Neuron (in vitro differentiated cells): ENCODE measurements around the gene GRIA2.
"Not testable (repeated sequence)": the region's sequence is repeated elsewhere in the genome, so short reads cannot be mapped to it uniquely, and the experiment has no call there.

ENCODE experiments used
- H2AFZ ChIP-seq: one replicate; pipeline ENCODE4 v1.6.1; 2013; ENCODE audit warnings: low read depth, mild to moderate bottlenecking, inconsistent platforms, low read length, moderate library complexity
- H3K27me3 ChIP-seq: one replicate; pipeline ENCODE4 v1.6.1; 2013; ENCODE audit warnings: low read length; ENCODE audit not compliant: insufficient read depth
- H3K36me3 ChIP-seq: one replicate; pipeline ENCODE4 v1.6.1; 2013; ENCODE audit warnings: low read length; ENCODE audit not compliant: insufficient read depth
- H3K4me1 ChIP-seq: one replicate; pipeline ENCODE4 v1.6.1; 2013; ENCODE audit warnings: low read length; ENCODE audit not compliant: insufficient read depth
- H3K4me3 ChIP-seq: 2 replicates; pipeline ENCODE4 v1.5.1; 2013; ENCODE audit warnings: mild to moderate bottlenecking, low read length, moderate library complexity
- H3K9me3 ChIP-seq: one replicate; pipeline ENCODE4 v1.6.1; 2013; ENCODE audit warnings: low read length

The GRIA2 gene

DNA sequence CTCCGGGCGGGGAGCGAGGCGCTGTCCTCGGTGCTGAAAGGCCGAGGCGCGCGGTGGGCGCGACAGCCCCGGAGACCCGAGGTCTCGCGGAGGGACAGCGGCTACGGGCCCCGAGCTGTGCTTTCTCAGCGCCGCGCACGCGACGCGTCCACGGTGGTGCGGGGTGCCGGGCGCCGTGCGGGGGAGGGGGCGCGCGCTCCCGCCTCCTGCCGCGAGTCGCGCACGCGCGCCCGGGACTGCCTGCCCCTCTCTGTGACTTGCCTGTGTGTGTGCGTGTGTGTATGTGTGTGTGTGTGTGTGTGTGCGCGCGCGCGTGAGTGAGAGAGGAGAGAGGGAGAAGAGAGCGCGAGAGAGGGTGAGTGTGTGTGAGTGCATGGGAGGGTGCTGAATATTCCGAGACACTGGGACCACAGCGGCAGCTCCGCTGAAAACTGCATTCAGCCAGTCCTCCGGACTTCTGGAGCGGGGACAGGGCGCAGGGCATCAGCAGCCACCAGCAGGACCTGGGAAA is at the start of gene GRIA2:
GRIA2 (plus strand) TSS at position 358 of the 511 bp plus-strand sequence. CDS start 315 bp downstream, outside the sequence.
- H3K4me1 ChIP-seq = peaks cover 24% of the 10 kb centered on the region
- H2AFZ ChIP-seq = peak within 1 kb of the TSS; percentile 39
- H3K36me3 ChIP-seq = no peaks in the 10 kb centered on the region
- peaks cover 3% of the 10 kb centered on the region for H3K27me3 ChIP-seq
- no peaks in the 10 kb centered on the region for H3K9me3 ChIP-seq
- H3K4me3 ChIP-seq = peak within 1 kb of the TSS; percentile 54

DNA sequence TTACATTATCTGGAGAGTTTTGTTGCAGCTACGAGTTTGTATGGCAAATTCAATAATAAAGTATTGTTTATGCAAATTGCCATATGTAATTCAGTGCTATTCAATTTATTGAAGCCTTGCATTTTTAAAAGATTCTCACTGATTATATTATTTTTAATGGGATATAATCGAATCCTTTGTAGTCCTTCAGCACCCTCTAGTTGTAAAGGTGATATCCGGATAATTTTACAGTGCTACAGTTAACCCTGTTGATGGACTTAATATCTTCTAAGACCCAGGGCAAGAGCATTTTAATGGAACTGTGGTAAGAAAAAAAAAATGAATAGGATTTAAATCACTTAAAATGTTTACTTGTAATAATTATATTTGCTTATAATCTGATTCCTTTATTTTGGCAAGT is 48.5 kb upstream of the GRIA2 start:
- Histone ChIP-seq H3K4me3 (no peak overlapping the region), H3K9me3 (no peaks in the 10 kb centered on the region), H2AFZ (no peak overlapping the region), H3K36me3 (no peaks in the 10 kb centered on the region), H3K27me3 (no peaks in the 10 kb centered on the region), H3K4me1 (peaks cover 6% of the 10 kb centered on the region)

DNA sequence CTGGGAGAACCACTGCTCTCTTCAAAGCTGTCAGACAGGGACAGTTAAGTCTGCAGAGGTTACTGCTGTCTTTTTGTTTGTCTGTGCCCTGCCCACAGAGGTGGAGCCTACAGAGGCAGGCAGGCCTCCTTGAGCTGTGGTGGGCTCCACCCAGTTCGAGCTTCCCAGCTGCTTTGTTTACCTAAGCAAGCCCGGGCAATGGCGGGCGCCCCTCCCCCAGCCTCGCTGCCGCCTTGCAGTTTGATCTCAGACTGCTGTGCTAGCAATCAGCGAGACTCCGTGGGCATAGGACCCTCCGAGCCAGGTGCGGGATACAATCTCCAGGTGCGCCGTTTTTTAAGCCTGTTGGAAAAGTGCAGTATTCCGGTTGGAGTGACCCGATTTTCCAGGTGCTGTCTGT is 40.3 kb upstream of the GRIA2 start:
- not testable (repeated sequence) for H2AFZ ChIP-seq, H3K4me1 ChIP-seq, H3K36me3 ChIP-seq, H3K27me3 ChIP-seq, H3K4me3 ChIP-seq, H3K9me3 ChIP-seq

DNA sequence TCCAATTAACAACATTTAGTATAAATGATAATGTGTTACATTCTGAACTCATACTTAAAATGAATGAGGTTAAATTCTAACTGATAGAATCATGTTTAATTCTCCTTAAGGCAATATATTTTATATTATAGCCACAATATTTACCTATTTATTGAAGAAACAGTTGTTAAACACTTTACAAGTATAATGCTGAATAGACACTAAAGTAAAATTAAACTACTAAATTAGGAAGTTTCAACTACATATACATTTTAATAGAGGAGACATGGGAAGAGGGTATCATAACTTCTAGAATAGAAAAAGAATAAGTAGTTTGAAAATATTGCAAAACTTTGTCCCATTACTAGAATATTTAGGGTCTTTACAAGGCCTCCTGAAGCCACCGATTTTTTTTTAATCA is 36.2 kb upstream of the GRIA2 start:
- Histone ChIP-seq H3K27me3 (no peaks in the 10 kb centered on the region), H2AFZ (no peak overlapping the region), H3K4me3 (no peak overlapping the region), H3K9me3 (no peaks in the 10 kb centered on the region), H3K4me1 (no peaks in the 10 kb centered on the region), H3K36me3 (no peaks in the 10 kb centered on the region)

DNA sequence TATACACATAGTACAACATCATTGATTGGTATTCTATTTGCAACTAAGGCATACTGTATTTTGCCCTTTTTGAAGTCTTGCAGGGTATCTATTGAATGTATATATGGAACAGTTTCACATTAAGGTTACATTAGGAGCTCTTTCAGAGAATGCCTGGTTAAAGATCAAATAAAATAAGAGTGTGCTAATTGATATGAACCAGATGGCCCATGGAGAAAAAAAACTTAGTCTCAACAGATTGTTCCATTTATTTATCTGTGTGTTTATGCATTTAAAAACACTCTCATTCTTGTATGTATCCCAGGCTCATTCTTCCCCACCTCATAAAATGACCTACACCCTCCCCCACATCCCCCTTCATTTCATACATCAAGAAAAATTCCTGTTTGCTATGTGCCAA is 35.2 kb upstream of the GRIA2 start:
- Histone ChIP-seq H3K9me3 (no peaks in the 10 kb centered on the region), H3K4me3 (no peak overlapping the region), H3K36me3 (no peaks in the 10 kb centered on the region), H3K27me3 (no peaks in the 10 kb centered on the region), H3K4me1 (no peaks in the 10 kb centered on the region), H2AFZ (no peak overlapping the region)

DNA sequence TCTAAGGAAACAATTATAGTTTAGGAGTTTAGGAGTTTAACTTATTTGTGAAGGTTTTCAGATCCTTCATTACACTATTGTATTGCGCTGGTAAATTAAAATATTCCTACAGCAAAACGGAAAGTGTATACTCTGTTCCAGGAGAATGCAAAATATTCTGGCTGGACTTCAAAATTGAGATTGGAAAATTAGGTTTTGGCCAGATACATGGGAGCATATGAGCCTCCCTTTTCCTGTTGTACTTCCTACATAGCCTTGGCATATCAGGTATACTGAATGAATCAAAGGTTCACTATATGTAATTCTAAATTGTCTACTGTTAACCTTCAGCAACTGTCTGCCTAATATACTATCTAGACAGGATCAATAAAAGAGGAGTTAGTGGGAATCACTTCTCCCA is 25.2 kb upstream of the GRIA2 start:
- Histone ChIP-seq H3K4me1 (no peaks in the 10 kb centered on the region), H3K36me3 (no peaks in the 10 kb centered on the region)

DNA sequence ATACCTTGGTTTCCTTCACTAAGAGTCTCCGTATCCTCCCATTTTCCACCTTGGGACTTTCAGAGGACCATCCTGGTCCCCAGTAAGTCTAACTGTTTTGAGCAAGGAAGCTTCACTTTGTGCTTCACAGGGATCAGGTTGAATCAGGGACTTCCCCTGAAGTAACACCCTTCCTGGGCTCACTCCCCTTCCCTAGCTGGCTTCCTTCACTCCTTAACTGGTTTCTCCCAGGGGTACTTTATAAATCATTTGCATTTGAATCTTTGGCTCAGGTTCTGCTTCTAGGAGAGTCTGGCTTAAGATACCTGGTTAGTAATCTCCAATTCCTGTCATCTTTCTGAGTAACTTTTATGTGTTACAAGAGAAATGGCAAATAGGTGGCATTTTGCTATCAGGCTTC is 24.5 kb upstream of the GRIA2 start:
- H3K9me3 ChIP-seq = no peaks in the 10 kb centered on the region
- no peak overlapping the region for H2AFZ ChIP-seq
- no peaks in the 10 kb centered on the region for H3K36me3 ChIP-seq
- H3K4me3 ChIP-seq = no peak overlapping the region
- no peaks in the 10 kb centered on the region for H3K4me1 ChIP-seq
- H3K27me3 ChIP-seq = no peaks in the 10 kb centered on the region

More for the DNA sequence above, 25.2 kb upstream of the GRIA2 start:
- Histone ChIP-seq H3K27me3 (no peaks in the 10 kb centered on the region), H2AFZ (no peak overlapping the region), H3K9me3 (no peaks in the 10 kb centered on the region), H3K4me3 (no peak overlapping the region)

DNA sequence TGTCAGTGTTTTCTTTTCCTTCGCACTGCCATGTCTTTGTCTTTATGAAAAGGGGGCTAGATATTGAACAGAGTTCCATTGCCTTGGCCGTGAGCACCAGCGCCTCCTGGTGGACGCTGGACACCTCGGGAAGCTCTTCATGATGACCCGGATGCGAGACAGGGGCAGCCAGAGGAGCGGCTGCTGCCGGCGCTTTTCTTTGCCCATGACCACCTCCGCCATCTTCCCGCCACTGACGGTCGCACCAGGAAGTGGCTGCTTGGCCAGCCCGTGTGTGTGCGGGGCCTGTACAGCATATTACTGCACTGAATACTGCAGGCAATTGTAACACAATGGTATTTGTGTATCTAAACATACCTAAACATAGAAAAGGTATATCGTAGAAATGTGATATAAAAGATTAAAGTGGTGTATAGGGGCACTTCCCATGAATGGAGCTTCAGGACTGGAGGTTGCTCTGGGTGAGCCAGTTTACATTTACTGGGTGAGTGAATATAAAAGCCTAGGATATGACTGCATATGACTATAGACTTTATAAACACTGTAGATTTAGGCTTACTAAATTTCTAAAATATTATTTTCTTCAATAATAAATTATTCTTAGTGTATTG is 15.8 kb upstream of the GRIA2 start:
- H3K36me3 ChIP-seq = no peaks in the 10 kb centered on the region
- H2AFZ ChIP-seq = no peak overlapping the region
- H3K27me3 ChIP-seq = no peaks in the 10 kb centered on the region
- H3K9me3 ChIP-seq = no peaks in the 10 kb centered on the region
- no peak overlapping the region for H3K4me3 ChIP-seq
- H3K4me1 ChIP-seq = no peaks in the 10 kb centered on the region

DNA sequence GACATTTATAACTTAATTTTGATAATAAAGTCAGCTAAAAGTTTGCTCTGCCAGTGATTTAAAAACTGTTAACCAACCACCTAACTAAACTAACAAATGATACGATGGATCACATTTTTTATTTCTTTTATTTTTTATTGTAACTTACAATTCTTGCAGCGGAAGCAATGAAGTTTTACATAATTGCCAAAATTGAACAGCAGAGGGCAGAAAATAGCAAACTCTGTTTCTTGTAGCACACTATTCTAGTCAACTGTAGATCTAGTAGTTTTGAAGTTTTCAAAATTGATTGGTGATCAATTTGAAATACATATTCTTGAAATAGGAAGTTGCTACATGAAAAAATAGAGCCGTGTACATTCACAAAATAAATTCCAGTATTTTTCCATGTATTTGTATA is 2.8 kb upstream of the GRIA2 start:
- Histone ChIP-seq H3K4me3 (no peak overlapping the region), H3K4me1 (peaks cover 15% of the 10 kb centered on the region), H3K9me3 (no peaks in the 10 kb centered on the region), H3K36me3 (no peaks in the 10 kb centered on the region), H2AFZ (no peak overlapping the region), H3K27me3 (peaks cover 3% of the 10 kb centered on the region)

DNA sequence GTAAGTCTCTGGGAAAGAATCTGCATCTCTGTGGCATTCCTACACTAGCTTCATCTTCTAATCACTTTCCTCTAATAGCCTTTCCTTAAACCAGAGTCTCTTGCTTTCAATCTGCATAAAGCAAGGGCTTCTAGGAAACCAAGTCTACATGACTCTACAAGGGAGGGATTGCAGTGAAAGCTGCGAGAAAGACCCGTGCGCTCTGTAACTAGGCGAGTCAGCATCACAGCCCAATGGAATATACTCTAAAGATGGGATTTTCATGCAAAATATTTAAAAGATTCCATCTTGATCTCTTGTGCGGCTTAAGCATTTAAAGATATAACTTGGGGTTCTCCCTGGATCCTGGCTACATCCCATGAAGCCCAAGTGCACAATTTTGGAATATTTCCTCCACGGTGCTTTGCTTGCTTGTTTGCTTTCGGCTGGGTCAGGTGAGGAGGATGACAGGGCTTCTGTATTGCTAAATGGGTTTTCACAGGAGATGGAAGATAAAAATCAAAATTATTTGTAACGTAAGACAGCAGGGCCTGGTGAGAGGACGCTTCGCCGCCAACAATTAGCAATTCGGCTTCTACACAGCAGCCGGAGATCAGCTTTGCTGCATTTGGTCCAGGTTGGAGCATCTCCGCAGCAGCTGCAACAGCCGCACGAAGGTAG is 687 bp upstream of the GRIA2 start:
- Histone ChIP-seq H3K4me1 (peaks cover 24% of the 10 kb centered on the region), H2AFZ (peak overlapping the region; percentile 24), H3K36me3 (no peaks in the 10 kb centered on the region), H3K27me3 (peaks cover 3% of the 10 kb centered on the region), H3K4me3 (peak overlapping the region; percentile 54), H3K9me3 (no peaks in the 10 kb centered on the region)

DNA sequence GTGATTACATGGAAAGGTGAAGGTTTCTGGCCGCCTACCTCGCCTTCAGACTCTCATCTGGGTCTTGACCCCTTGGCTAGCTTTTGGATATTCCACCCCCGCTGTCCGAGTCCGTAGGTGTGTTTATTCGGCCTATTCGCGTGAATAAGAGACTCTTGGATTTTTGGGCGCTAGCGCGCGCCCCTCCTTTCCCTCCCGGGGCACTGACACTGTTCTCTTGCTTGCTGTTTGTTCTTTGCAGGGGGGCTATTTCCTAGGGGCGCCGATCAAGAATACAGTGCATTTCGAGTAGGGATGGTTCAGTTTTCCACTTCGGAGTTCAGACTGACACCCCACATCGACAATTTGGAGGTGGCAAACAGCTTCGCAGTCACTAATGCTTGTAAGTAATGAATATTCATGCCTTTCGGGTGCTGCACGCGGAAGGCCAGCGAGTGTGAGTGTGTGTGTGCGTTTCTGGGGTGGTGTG is 932 bp downstream of the GRIA2 start:
- peak overlapping the region; percentile 54 for H3K4me3 ChIP-seq

DNA sequence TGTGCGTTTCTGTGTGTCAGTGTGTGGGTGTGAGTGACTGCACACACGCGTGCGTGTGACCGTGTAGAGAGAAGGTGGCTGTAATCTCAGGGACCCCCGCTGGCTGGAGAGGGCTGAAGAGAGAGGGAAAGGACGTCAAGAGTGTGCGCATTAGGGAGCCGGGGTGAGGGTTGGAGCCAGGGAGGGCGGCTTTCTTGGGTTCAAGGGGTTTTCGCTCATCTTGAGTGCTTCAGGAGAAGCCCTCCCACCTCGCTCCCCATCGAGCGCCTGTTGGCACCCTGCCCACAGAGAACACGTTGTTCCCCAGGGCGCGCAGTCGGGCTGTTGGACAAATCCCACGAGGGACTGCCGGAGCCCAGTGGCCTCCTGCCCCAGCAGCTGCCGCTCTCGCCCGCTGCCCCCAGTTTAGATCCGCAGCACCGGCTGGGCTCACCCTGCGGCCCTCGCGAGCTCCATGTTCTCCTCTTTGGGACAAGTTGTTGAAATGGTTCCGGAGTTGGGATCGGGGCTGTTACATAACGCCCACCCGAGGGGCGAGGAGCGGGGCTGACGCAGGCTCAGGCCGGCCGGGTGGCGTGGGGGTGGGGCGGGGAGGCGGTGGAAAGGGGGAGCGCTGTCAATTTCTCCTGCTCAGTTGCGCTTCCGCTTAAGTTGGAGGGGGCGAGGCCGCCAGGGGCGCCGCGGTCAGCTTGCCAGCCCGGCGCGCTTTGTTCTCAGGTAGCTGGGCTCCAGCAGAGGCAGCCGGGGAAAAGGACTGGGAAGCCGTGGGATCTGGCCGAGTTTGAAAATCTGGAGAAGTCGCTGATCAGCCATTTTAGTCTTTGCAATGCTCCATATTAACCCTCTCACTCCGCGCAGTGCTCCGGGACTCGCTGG is 1.6 kb downstream of the GRIA2 start:
- H3K4me1 ChIP-seq = peaks cover 24% of the 10 kb centered on the region
- H3K27me3 ChIP-seq = no peaks in the 10 kb centered on the region
- peak overlapping the region; percentile 54 for H3K4me3 ChIP-seq
- no peaks in the 10 kb centered on the region for H3K9me3 ChIP-seq
- peak overlapping the region; percentile 95 for H2AFZ ChIP-seq
- H3K36me3 ChIP-seq = no peaks in the 10 kb centered on the region

More for the DNA sequence above, 932 bp downstream of the GRIA2 start:
- Histone ChIP-seq H3K27me3 (peaks cover 1% of the 10 kb centered on the region), H3K4me1 (peaks cover 24% of the 10 kb centered on the region), H3K36me3 (no peaks in the 10 kb centered on the region), H2AFZ (peak overlapping the region; percentile 95), H3K9me3 (no peaks in the 10 kb centered on the region)

DNA sequence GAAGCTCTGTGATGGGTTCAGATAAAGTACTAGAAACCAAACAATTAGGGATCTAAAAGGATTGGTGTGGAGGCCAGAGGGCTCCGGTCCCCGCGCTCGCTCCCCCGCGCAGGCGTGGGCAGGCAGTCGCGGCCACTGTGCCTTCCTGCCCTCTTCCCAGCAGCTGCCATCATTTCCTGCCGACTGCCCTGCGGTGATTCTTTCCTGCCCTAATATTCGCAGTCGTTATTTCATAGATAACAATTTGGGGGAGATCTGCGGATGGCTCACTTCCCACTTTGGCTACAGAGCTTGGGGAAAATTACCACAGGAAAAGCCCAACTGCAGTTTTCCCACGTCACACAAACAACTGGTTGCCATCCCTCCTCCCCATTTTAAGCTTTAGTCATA is 2.2 kb downstream of the GRIA2 start:
- Histone ChIP-seq H3K36me3 (no peaks in the 10 kb centered on the region), H3K27me3 (no peaks in the 10 kb centered on the region), H3K4me3 (peak overlapping the region; percentile 54), H3K9me3 (no peaks in the 10 kb centered on the region), H2AFZ (peak overlapping the region; percentile 95), H3K4me1 (peaks cover 24% of the 10 kb centered on the region)
